ENCODE results near the gene ZNF263. TPM values are rescaled to one million over a fixed set of nuclear protein-coding genes. Genes with fewer than 3 reads are reported as not detected.

Gene ZNF263
- total RNA-seq, 1 experiment from 2014 or later: 53.5 TPM

DNA sequence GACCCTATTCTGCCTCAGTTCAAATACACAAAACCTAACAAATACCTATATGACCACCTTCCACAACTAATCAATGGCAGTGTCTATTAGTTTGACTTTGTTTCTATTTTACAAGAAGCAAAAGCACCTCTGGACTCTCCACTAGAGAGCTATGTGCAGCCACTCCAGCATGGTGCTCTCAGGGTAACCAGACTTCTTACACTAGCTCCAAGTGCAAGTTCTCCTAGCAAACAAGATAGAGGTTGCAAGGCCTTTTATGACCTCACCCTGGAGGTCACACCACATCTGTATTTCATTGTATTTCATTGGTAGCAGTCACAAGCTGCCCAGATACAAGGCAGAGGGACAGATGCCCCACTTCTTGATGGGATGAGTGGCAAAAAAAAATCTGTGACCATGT, 8.3 kb upstream of the ZNF263 start:
- Histone ChIP-seq H3K9me3 (ENCODE audit: control insufficient read depth, insufficient read depth, low read depth, low read length) (no peaks in the 10 kb centered on the region), H3K4me1 (ENCODE audit: control insufficient read depth, insufficient read depth, low read length) (no peaks in the 10 kb centered on the region), H3K4me3 (ENCODE audit: low read depth in 2 of 2, low read length in 2 of 2) (no peak overlapping the region), H3K27me3 (ENCODE audit: control insufficient read depth, insufficient read depth, low read length) (no peaks in the 10 kb centered on the region; the same call in 1 of the 2 replicates), H3K36me3 (ENCODE audit: control insufficient read depth, insufficient read depth, low read length) (no peaks in the 10 kb centered on the region), H3K27ac (ENCODE audit: low read length) (no peak overlapping the region)
- intact Hi-C loops (cut with micrococcal nuclease; ENCODE audit: unreplicated experiment) (no loop called here), in situ Hi-C loops (cut with HindIII; ENCODE audit: low pct_unique_long_range_greater_than_20kb, low sequenced_read_pairs) (no loop called here)
- no TSS peak for BruUV-seq (replicated peaks)
- ChIA-PET CTCF (no interaction called here), POLR2A (no interaction called here)
- TF ChIP-seq, protein P1, sequence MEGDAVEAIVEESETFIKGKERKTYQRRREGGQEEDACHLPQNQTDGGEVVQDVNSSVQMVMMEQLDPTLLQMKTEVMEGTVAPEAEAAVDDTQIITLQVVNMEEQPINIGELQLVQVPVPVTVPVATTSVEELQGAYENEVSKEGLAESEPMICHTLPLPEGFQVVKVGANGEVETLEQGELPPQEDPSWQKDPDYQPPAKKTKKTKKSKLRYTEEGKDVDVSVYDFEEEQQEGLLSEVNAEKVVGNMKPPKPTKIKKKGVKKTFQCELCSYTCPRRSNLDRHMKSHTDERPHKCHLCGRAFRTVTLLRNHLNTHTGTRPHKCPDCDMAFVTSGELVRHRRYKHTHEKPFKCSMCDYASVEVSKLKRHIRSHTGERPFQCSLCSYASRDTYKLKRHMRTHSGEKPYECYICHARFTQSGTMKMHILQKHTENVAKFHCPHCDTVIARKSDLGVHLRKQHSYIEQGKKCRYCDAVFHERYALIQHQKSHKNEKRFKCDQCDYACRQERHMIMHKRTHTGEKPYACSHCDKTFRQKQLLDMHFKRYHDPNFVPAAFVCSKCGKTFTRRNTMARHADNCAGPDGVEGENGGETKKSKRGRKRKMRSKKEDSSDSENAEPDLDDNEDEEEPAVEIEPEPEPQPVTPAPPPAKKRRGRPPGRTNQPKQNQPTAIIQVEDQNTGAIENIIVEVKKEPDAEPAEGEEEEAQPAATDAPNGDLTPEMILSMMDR (IDR thresholded peaks at IDR 0.05): no peak
- TF ChIP-seq, protein P2, sequence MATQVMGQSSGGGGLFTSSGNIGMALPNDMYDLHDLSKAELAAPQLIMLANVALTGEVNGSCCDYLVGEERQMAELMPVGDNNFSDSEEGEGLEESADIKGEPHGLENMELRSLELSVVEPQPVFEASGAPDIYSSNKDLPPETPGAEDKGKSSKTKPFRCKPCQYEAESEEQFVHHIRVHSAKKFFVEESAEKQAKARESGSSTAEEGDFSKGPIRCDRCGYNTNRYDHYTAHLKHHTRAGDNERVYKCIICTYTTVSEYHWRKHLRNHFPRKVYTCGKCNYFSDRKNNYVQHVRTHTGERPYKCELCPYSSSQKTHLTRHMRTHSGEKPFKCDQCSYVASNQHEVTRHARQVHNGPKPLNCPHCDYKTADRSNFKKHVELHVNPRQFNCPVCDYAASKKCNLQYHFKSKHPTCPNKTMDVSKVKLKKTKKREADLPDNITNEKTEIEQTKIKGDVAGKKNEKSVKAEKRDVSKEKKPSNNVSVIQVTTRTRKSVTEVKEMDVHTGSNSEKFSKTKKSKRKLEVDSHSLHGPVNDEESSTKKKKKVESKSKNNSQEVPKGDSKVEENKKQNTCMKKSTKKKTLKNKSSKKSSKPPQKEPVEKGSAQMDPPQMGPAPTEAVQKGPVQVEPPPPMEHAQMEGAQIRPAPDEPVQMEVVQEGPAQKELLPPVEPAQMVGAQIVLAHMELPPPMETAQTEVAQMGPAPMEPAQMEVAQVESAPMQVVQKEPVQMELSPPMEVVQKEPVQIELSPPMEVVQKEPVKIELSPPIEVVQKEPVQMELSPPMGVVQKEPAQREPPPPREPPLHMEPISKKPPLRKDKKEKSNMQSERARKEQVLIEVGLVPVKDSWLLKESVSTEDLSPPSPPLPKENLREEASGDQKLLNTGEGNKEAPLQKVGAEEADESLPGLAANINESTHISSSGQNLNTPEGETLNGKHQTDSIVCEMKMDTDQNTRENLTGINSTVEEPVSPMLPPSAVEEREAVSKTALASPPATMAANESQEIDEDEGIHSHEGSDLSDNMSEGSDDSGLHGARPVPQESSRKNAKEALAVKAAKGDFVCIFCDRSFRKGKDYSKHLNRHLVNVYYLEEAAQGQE (IDR thresholded peaks at IDR 0.05; ENCODE audit: insufficient read depth in 1 of 2, low read depth in 2 of 2, low read length in 1 of 2): no peak
- TF ChIP-seq TCF7L2 (IDR thresholded peaks at IDR 0.05; ENCODE audit: low read depth, low read length) (no peak), SIN3A (IDR thresholded peaks at IDR 0.05; ENCODE audit: borderline replicate concordance, insufficient read depth, low read depth, low read length) (no peak), POLR2AphosphoS5 (IDR thresholded peaks at IDR 0.05; ENCODE audit: low read depth, low read length) (no peak)
- ATAC-seq (no peak), DNase-seq (ENCODE audit: low read depth, low spot score) (no peak)

DNA sequence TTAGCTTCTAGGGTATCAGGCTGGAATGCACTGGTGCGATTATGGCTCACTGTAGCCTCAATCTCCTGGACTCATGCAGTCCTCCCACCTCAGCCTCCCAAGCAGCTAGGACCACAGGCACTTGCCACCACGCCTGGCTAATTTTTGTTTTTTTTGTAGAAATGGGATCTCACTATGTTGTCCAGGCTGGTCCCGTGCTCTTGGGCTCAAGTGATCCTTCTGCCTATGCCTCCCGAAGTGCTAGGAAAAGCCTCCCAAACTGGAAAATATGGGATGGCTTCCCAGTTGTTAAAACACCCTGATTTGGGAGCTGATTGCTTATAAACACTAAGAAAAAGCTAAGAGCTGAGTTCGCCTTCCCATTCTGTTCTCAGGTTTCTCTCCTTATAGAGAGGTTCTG, 6.6 kb upstream of the ZNF263 start:
- intact Hi-C loops (cut with micrococcal nuclease; ENCODE audit: unreplicated experiment) (no loop called here), in situ Hi-C loops (cut with HindIII; ENCODE audit: low pct_unique_long_range_greater_than_20kb, low sequenced_read_pairs) (no loop called here)
- no peaks in the 10 kb centered on the region; the same call in 1 of the 2 replicates for H3K27me3 ChIP-seq (ENCODE audit: control insufficient read depth, insufficient read depth, low read length)
- no peaks in the 10 kb centered on the region for H3K36me3 ChIP-seq (ENCODE audit: control insufficient read depth, insufficient read depth, low read length)
- BruUV-seq (replicated peaks): no TSS peak
- H3K9me3 ChIP-seq (ENCODE audit: control insufficient read depth, insufficient read depth, low read depth, low read length): no peaks in the 10 kb centered on the region
- no peak overlapping the region for H3K27ac ChIP-seq (ENCODE audit: low read length)
- DNase-seq (ENCODE audit: low read depth, low spot score) (no peak), ATAC-seq (no peak)
- TF ChIP-seq, protein P1 (IDR thresholded peaks at IDR 0.05): no peak
- no peak for TF ChIP-seq POLR2AphosphoS5 (IDR thresholded peaks at IDR 0.05; ENCODE audit: low read depth, low read length)
- TF ChIP-seq, protein P2 (IDR thresholded peaks at IDR 0.05; ENCODE audit: insufficient read depth in 1 of 2, low read depth in 2 of 2, low read length in 1 of 2): no peak
- TF ChIP-seq SIN3A (IDR thresholded peaks at IDR 0.05; ENCODE audit: borderline replicate concordance, insufficient read depth, low read depth, low read length): no peak
- TF ChIP-seq TCF7L2 (IDR thresholded peaks at IDR 0.05; ENCODE audit: low read depth, low read length): no peak
- no peaks in the 10 kb centered on the region for H3K4me1 ChIP-seq (ENCODE audit: control insufficient read depth, insufficient read depth, low read length)
- CTCF ChIA-PET: interaction anchor here (0.6 kb wide), 2 partner anchors 10 to 138 kb away, joined by 3 read pairs; no protein-coding TSS in a partner anchor
- H3K4me3 ChIP-seq (ENCODE audit: low read depth in 2 of 2, low read length in 2 of 2): no peak overlapping the region
- POLR2A ChIA-PET: no interaction called here
